A549 (cell line): ENCODE results near the gene PPP5C.

ENCODE experiments used
- CBX8 ChIP-seq: fragments of 200-600 bp; sonication (generic); IDR thresholded peaks from 2 replicates; pipeline ENCODE4 v1.6.1; 2016
- CTCF ChIP-seq: fragments of >200 bp; sonication (Bioruptor Twin); formaldehyde crosslinking; IDR thresholded peaks from 3 replicates; pipeline ENCODE4 v1.5.1; 2016
- FOSL2 ChIP-seq, 2 experiments: fragments of 450-650 bp in 1 of 2; fragments of >200 bp in 1 of 2; sonication (Bioruptor Twin) in 1 of 2; formaldehyde crosslinking; IDR thresholded peaks; 2 replicates each; pipeline versions ENCODE4 v1.5.0 to v1.6.1; 2016 to 2020; ENCODE audit warnings: mild to moderate bottlenecking in 1 of 2, moderate library complexity in 1 of 2
- NFE2L2 ChIP-seq: fragments of 150-350 bp; conservative IDR thresholded peaks from 2 replicates; pipeline ENCODE4 v1.6.1; 2014; ENCODE audit warnings: low read length
- POLR2A ChIP-seq: IDR thresholded peaks from 2 replicates; pipeline ENCODE4 v1.6.1; 2012; ENCODE audit warnings: mild to moderate bottlenecking, low read length
- RAD21 ChIP-seq, 2 experiments: fragments of >200 bp in 1 of 2; sonication (Bioruptor Twin) in 1 of 2; formaldehyde crosslinking in 1 of 2; IDR thresholded peaks in 1 of 2; conservative IDR thresholded peaks in 1 of 2; 2 replicates in 1 of 2; 3 replicates in 1 of 2; pipeline ENCODE4 v1.6.1; 2012 to 2018; ENCODE audit warnings: inconsistent platforms in 1 of 2

GRCh38 chr19:46408664-46409039, 61.8 kb downstream of the PPP5C start:
- no peak for TF ChIP-seq CTCF
- TF ChIP-seq POLR2A = no peak
- TF ChIP-seq FOSL2 (IDR thresholded peaks at IDR 0.05) = no peak
- no peak for TF ChIP-seq FOSL2 (CRISPR knock-in tag; IDR thresholded peaks at IDR 0.05)
- TF ChIP-seq NFE2L2 = no peak
- TF ChIP-seq CBX8 = no peak
- no peak for TF ChIP-seq RAD21 (conservative IDR thresholded peaks at IDR 0.05 in 1 of 2, IDR thresholded peaks at IDR 0.05 in 1 of 2)
